HepG2 (cell line): Measurements from ENCODE around the gene MCOLN1. TPM values are rescaled to one million over a fixed set of nuclear protein-coding genes. Genes with fewer than 3 reads are reported as not detected.

Source experiments
- ATAC-seq: fragments of 200-7000 bp; cut with Tn5 transposase; 3 replicates; pipeline ENCODE4 v1.9.1; 2020; ENCODE audit warnings: mild to moderate bottlenecking, moderate library complexity
- BruUV-seq: library from RNA; stranded (reverse); fragments of 400-500 nt; replicated peaks from 2 replicates; lab custom pipeline; 2021; lab: Mats Ljungman, UMichigan
- CTCF ChIA-PET: fragments of 300-600 bp; formaldehyde crosslinking; extraction: SDS; loops from one replicate; lab custom pipeline; 2021; ENCODE audit warnings: low total read pairs, inconsistent platforms, low intra/inter-chr PET ratio; lab: Yijun Ruan, JAX
- POLR2A ChIA-PET: fragments of 350-600 bp; sonication (Branson Sonifier 250); formaldehyde crosslinking; loops from one replicate; lab custom pipeline; 2020; ENCODE audit warnings: antibody characterized with exemption, inconsistent platforms; lab: Yijun Ruan, JAX
- DNase-seq: peaks from one replicate; pipeline ENCODE4 v3.0.0-alpha.2; 2015; ENCODE audit warnings: low spot score
- FAIRE-seq: peaks from 3 replicates; lab custom pipeline; 2011; peaks lifted over from hg19 to GRCh38; lab: Jason Lieb, UNC
- H2AFZ ChIP-seq: one replicate; pipeline ENCODE4 v1.6.1; 2011; ENCODE audit warnings: low read length, inconsistent platforms
- H3K27ac ChIP-seq: fragments of 300-600 bp; 3 replicates; pipeline ENCODE4 v1.8.0; 2011; ENCODE audit warnings: mixed run types, mild to moderate bottlenecking, mixed read lengths, low read length, inconsistent platforms; ENCODE audit not compliant: insufficient read depth; ENCODE audit errors: extremely low read length
- H3K27me3 ChIP-seq, 2 experiments: fragments of 200-600 bp in 1 of 2; 2 replicates in 1 of 2; 3 replicates in 1 of 2; pipeline versions ENCODE4 v1.6.0 to v1.8.0; 2011; ENCODE audit warnings: low read length in 2 of 2, mild to moderate bottlenecking in 2 of 2, moderate library complexity in 2 of 2, inconsistent platforms in 1 of 2; ENCODE audit not compliant: insufficient read depth in 2 of 2, control insufficient read depth in 1 of 2
- H3K36me3 ChIP-seq, 2 experiments: fragments of 200-600 bp in 1 of 2; replicated peaks in 1 of 2; 2 replicates in 1 of 2; 3 replicates in 1 of 2; pipeline versions ENCODE4 v1.5.1 to v1.8.0; 2011; ENCODE audit warnings: low read length in 2 of 2, inconsistent platforms in 1 of 2; ENCODE audit not compliant: insufficient read depth in 2 of 2, control insufficient read depth in 1 of 2
- H3K4me1 ChIP-seq: 2 replicates; pipeline ENCODE4 v1.5.1; 2012; ENCODE audit warnings: low read length, inconsistent platforms; ENCODE audit not compliant: insufficient read depth
- H3K4me2 ChIP-seq: 2 replicates; pipeline ENCODE4 v1.6.0; 2011; ENCODE audit warnings: low read depth, low read length, inconsistent platforms
- H3K4me3 ChIP-seq, 3 experiments: fragments of 200-600 bp in 1 of 3; sonication (generic), shearing (Covaris generic) in 1 of 3; replicated peaks in 1 of 3; 2 replicates each; pipeline ENCODE4 v1.5.1; 2011 to 2016; ENCODE audit warnings: low read length in 3 of 3, inconsistent platforms in 2 of 3, low read depth in 2 of 3, mild to moderate bottlenecking in 2 of 3, control low read depth in 1 of 3, mixed read lengths in 1 of 3; ENCODE audit not compliant: insufficient read depth in 1 of 3
- H3K79me2 ChIP-seq: one replicate; pipeline ENCODE4 v1.6.1; 2011; ENCODE audit warnings: low read length, inconsistent platforms; ENCODE audit not compliant: insufficient read depth
- H3K9ac ChIP-seq: 2 replicates; pipeline ENCODE4 v1.6.0; 2011; ENCODE audit warnings: mild to moderate bottlenecking, low read depth, low read length, inconsistent platforms; ENCODE audit not compliant: insufficient read depth
- H3K9me3 ChIP-seq: 2 replicates; pipeline ENCODE4 v1.5.1; 2012; ENCODE audit warnings: mild to moderate bottlenecking, low read length
- H4K20me1 ChIP-seq: 2 replicates; pipeline ENCODE4 v1.6.0; 2011; ENCODE audit warnings: inconsistent platforms, mild to moderate bottlenecking, low read length, moderate library complexity; ENCODE audit not compliant: insufficient read depth
- CEBPB ChIP-seq: IDR thresholded peaks from 2 replicates; pipeline ENCODE4 v1.6.1; 2011; ENCODE audit warnings: low read depth, low read length, improper control_type of control experiment, borderline replicate concordance
- CREB1 ChIP-seq, 2 experiments: fragments of 450-650 bp in 1 of 2; IDR thresholded peaks; 2 replicates each; pipeline ENCODE4 v1.6.1; 2016 to 2017; ENCODE audit warnings: control low read depth in 1 of 2, mild to moderate bottlenecking in 1 of 2, missing compliant biosample characterization in 1 of 2, missing genetic modification characterization in 1 of 2
- EP300 ChIP-seq, 3 experiments: sonication (generic) in 1 of 3; formaldehyde crosslinking in 1 of 3; IDR thresholded peaks; 2 replicates each; pipeline versions ENCODE4 v1.5.1 to v1.6.1; 2011 to 2020; ENCODE audit warnings: low read depth in 2 of 3, low read length in 2 of 3, borderline replicate concordance in 1 of 3, improper control_type of control experiment in 1 of 3, mild to moderate bottlenecking in 1 of 3, missing genetic modification reagents in 1 of 3, moderate library complexity in 1 of 3
- GTF2F1 ChIP-seq: fragments of 150-350 bp; IDR thresholded peaks from 2 replicates; pipeline ENCODE4 v1.6.1; 2014; ENCODE audit warnings: low read length
- MAFF ChIP-seq: IDR thresholded peaks from 2 replicates; pipeline ENCODE4 v1.6.1; 2011; ENCODE audit warnings: low read depth, low read length, improper control_type of control experiment
- PHF21A ChIP-seq: sonication (generic); formaldehyde crosslinking; IDR thresholded peaks from 2 replicates; pipeline ENCODE4 v1.5.0; 2020; ENCODE audit warnings: mild to moderate bottlenecking, missing genetic modification reagents
- RXRB ChIP-seq: IDR thresholded peaks from 2 replicates; pipeline ENCODE4 v1.6.1; 2016; ENCODE audit warnings: borderline replicate concordance, missing genetic modification reagents, missing compliant biosample characterization
- ZBTB21 ChIP-seq: sonication (generic); formaldehyde crosslinking; IDR thresholded peaks from 2 replicates; pipeline ENCODE4 v1.4.0; 2020; ENCODE audit warnings: missing genetic modification reagents
- ZKSCAN8 ChIP-seq: IDR thresholded peaks from 2 replicates; pipeline ENCODE4 v1.6.1; 2016; ENCODE audit warnings: borderline replicate concordance, missing genetic modification reagents, missing compliant biosample characterization
- ZNF792 ChIP-seq: IDR thresholded peaks from 2 replicates; pipeline ENCODE4 v1.6.1; 2016
- ZSCAN30 ChIP-seq: sonication (generic); formaldehyde crosslinking; IDR thresholded peaks from 2 replicates; pipeline ENCODE4 v1.5.0; 2020; ENCODE audit warnings: mild to moderate bottlenecking, missing genetic modification reagents
- WGBS: methylation state at CpG from one replicate; pipeline ENCODE4 v1.1.6; 2017; ENCODE audit warnings: low lambda C conversion rate; 5-methylcytosine and 5-hydroxymethylcytosine counted together
- in situ Hi-C: cut with HindIII; loops from 2 replicates; pipeline ENCODE4 v1.10.0; 2017; ENCODE audit warnings: low pct_unique_long_range_greater_than_20kb; ENCODE audit not compliant: extremely low pct_ligation_motif_present
- intact Hi-C: fragments of 100-400 bp; cut with micrococcal nuclease; formaldehyde crosslinking; loops from one replicate; pipeline ENCODE4 v1.10.0; 2022; ENCODE audit not compliant: unreplicated experiment
- polyA plus RNA-seq, 8 experiments: library from polyadenylated mRNA; depleted of rRNA in 3 of 8; stranded (reverse) in 7 of 8; unstranded in 1 of 8; fragments of >200 nt; fragmentation: Illumina TruSeq in 4 of 8; extraction: Trizol in 4 of 8; gene quantifications; 2 replicates each; pipeline versions ENCODE4 v1.2.1 to v1.2.3, GENCODE V29; 2011 to 2016; ENCODE audit warnings: low read depth in 4 of 8, missing spikeins in 1 of 8, mixed read lengths in 1 of 8; ENCODE audit not compliant: insufficient read depth in 1 of 8
- total RNA-seq, 5 experiments: library from RNA; depleted of rRNA; stranded (reverse); fragments of >200 nt; fragmentation: Illumina TruSeq; extraction: Trizol; gene quantifications; 2 replicates each; pipeline ENCODE4 v1.2.3, GENCODE V29; 2016; ENCODE audit warnings: low read depth in 1 of 5
- TF ChIP-seq, protein P1 (sequence below): sonication (generic); formaldehyde crosslinking; IDR thresholded peaks from 2 replicates; pipeline ENCODE4 v1.4.0; 2020; ENCODE audit warnings: missing genetic modification reagents, mild to moderate bottlenecking, borderline replicate concordance
- TF ChIP-seq, protein P2 (sequence below): sonication (generic); formaldehyde crosslinking; IDR thresholded peaks from 2 replicates; pipeline ENCODE4 v1.5.1; 2020; ENCODE audit warnings: mild to moderate bottlenecking, missing genetic modification reagents, moderate library complexity
- TF ChIP-seq, protein P3 (sequence below): sonication (generic); formaldehyde crosslinking; IDR thresholded peaks from 2 replicates; pipeline ENCODE4 v1.4.0; 2020; ENCODE audit warnings: missing genetic modification reagents
- TF ChIP-seq, protein P4 (sequence below): sonication (generic); formaldehyde crosslinking; IDR thresholded peaks from 2 replicates; pipeline ENCODE4; 2020; ENCODE audit warnings: missing genetic modification reagents, mild to moderate bottlenecking, borderline replicate concordance
- TF ChIP-seq, protein P5 (sequence below): sonication (generic); formaldehyde crosslinking; IDR thresholded peaks from 2 replicates; pipeline ENCODE4 v1.4.0; 2020; ENCODE audit warnings: mild to moderate bottlenecking, missing genetic modification reagents

The MCOLN1 gene
- total and polyA plus RNA-seq, 2 of the 13 experiments (the other 11 are each of a cell fraction or from before 2014, with no cell fraction given), result 3.4 to 15.7 TPM

DNA sequence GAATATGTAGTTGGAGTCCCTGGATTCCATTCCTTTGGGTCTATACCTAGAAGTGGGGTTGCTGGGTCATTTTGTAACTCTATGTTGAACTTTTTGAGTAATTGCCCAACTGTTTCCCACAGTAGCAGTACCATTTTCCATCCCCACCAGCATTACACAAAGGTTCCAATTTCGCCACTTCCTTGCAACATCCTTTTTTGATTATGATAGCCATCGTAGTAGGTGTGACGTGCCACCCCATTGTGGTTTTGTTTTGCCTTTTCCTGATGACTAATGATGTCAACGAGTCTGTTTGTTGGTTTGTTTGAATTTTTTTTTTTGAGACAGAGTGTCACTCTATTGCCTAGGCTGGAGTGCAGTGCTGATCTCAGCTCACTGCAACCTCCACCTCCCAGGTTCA, 30.3 kb upstream of the MCOLN1 start:
- H3K79me2 ChIP-seq, result no peaks in the 10 kb centered on the region
- no peak overlapping the region for H3K9ac ChIP-seq
- H3K27ac ChIP-seq, result no peak overlapping the region
- H2AFZ ChIP-seq, result no peak overlapping the region
- ATAC-seq, result no peak
- CTCF ChIA-PET, result no interaction called here
- in situ Hi-C loops, result no loop called here
- H3K27me3 ChIP-seq, result no peaks in the 10 kb centered on the region
- POLR2A ChIA-PET, result no interaction called here
- BruUV-seq, result no TSS peak
- no peak for DNase-seq
- no peak for FAIRE-seq
- intact Hi-C loops, result loop anchor here (10.0 kb wide), 1 partner anchor 97 kb away; no protein-coding TSS in a partner anchor
- peaks cover 65% of the 10 kb centered on the region for H3K4me1 ChIP-seq
- no peaks in the 10 kb centered on the region for H4K20me1 ChIP-seq
- H3K9me3 ChIP-seq, result no peaks in the 10 kb centered on the region
- 16% methylated on average over 4 of the region's 4 CpGs for WGBS
- H3K4me2 ChIP-seq, result 0 out of 2 replicates have a peak overlapping the region, but pooled peaks have one; percentile 21
- no peak overlapping the region for H3K4me3 ChIP-seq
- no peaks in the 10 kb centered on the region for H3K36me3 ChIP-seq
- TF ChIP-seq, protein P1, sequence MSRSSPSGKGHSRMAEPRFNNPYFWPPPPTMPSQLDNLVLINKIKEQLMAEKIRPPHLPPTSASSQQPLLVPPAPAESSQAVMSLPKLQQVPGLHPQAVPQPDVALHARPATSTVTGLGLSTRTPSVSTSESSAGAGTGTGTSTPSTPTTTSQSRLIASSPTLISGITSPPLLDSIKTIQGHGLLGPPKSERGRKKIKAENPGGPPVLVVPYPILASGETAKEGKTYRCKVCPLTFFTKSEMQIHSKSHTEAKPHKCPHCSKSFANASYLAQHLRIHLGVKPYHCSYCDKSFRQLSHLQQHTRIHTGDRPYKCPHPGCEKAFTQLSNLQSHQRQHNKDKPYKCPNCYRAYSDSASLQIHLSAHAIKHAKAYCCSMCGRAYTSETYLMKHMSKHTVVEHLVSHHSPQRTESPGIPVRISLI (CRISPR knock-in tag), result 0 out of 2 replicates have a peak, but pooled peaks have one; percentile 27
- TF ChIP-seq GTF2F1 (no peak), ZNF792 (CRISPR knock-in tag) (no peak), MAFF (no peak), CREB1 (IDR thresholded peaks at IDR 0.05) (peak; percentile 70), CREB1 (CRISPR knock-in tag; IDR thresholded peaks at IDR 0.05) (no peak), ZBTB21 (peak; percentile 36; the same call in 1 of the 2 replicates), CEBPB (peak; percentile 13; the same call in 1 of the 2 replicates), PHF21A (CRISPR knock-in tag) (no peak), EP300 (IDR thresholded peaks at IDR 0.05; ENCODE audit: low read depth in 2 of 2, low read length in 2 of 2) (no peak), EP300 (CRISPR knock-in tag; IDR thresholded peaks at IDR 0.05; ENCODE audit: borderline replicate concordance) (no peak), ZKSCAN8 (CRISPR knock-in tag) (no peak), RXRB (no peak), ZSCAN30 (CRISPR knock-in tag) (no peak)
- TF ChIP-seq, protein P2, sequence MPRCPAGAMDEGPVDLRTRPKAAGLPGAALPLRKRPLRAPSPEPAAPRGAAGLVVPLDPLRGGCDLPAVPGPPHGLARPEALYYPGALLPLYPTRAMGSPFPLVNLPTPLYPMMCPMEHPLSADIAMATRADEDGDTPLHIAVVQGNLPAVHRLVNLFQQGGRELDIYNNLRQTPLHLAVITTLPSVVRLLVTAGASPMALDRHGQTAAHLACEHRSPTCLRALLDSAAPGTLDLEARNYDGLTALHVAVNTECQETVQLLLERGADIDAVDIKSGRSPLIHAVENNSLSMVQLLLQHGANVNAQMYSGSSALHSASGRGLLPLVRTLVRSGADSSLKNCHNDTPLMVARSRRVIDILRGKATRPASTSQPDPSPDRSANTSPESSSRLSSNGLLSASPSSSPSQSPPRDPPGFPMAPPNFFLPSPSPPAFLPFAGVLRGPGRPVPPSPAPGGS (CRISPR knock-in tag), result no peak
- TF ChIP-seq, protein P3, sequence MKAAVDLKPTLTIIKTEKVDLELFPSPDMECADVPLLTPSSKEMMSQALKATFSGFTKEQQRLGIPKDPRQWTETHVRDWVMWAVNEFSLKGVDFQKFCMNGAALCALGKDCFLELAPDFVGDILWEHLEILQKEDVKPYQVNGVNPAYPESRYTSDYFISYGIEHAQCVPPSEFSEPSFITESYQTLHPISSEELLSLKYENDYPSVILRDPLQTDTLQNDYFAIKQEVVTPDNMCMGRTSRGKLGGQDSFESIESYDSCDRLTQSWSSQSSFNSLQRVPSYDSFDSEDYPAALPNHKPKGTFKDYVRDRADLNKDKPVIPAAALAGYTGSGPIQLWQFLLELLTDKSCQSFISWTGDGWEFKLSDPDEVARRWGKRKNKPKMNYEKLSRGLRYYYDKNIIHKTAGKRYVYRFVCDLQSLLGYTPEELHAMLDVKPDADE, result no peak
- TF ChIP-seq, protein P4, sequence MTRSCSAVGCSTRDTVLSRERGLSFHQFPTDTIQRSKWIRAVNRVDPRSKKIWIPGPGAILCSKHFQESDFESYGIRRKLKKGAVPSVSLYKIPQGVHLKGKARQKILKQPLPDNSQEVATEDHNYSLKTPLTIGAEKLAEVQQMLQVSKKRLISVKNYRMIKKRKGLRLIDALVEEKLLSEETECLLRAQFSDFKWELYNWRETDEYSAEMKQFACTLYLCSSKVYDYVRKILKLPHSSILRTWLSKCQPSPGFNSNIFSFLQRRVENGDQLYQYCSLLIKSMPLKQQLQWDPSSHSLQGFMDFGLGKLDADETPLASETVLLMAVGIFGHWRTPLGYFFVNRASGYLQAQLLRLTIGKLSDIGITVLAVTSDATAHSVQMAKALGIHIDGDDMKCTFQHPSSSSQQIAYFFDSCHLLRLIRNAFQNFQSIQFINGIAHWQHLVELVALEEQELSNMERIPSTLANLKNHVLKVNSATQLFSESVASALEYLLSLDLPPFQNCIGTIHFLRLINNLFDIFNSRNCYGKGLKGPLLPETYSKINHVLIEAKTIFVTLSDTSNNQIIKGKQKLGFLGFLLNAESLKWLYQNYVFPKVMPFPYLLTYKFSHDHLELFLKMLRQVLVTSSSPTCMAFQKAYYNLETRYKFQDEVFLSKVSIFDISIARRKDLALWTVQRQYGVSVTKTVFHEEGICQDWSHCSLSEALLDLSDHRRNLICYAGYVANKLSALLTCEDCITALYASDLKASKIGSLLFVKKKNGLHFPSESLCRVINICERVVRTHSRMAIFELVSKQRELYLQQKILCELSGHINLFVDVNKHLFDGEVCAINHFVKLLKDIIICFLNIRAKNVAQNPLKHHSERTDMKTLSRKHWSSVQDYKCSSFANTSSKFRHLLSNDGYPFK (CRISPR knock-in tag), result no peak
- TF ChIP-seq, protein P5, sequence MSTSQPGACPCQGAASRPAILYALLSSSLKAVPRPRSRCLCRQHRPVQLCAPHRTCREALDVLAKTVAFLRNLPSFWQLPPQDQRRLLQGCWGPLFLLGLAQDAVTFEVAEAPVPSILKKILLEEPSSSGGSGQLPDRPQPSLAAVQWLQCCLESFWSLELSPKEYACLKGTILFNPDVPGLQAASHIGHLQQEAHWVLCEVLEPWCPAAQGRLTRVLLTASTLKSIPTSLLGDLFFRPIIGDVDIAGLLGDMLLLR (CRISPR knock-in tag), result no peak
